A673 (cell line): ENCODE results near the gene AGBL4. TPM values are rescaled to one million over a fixed set of nuclear protein-coding genes. Genes with fewer than 3 reads are reported as not detected.

Source experiments
- BruUV-seq: library from RNA; stranded (reverse); fragments of 400-500 nt; replicated peaks from 2 replicates; lab custom pipeline; 2021; lab: Mats Ljungman, UMichigan
- CTCF ChIA-PET: fragments of 300-600 bp; sonication (Branson Sonifier 250); formaldehyde crosslinking; loops from one replicate; lab custom pipeline; 2022; ENCODE audit warnings: antibody characterized with exemption; lab: Charles Lee
- POLR2A ChIA-PET: fragments of 300-600 bp; sonication (Branson Sonifier 250); formaldehyde crosslinking; loops from one replicate; lab custom pipeline; 2022; ENCODE audit warnings: antibody characterized with exemption; ENCODE audit not compliant: low non-redundant PET; lab: Charles Lee
- DNase-seq: peaks from one replicate; pipeline ENCODE4 v3.0.0-alpha.2; 2015; ENCODE audit warnings: low spot score
- H3K27ac ChIP-seq: fragments of 200-600 bp; sonication (generic); 2 replicates; pipeline ENCODE4 v1.5.1; 2016; ENCODE audit warnings: mixed run types, low read depth, mild to moderate bottlenecking, mixed read lengths, antibody characterized with exemption, low read length; ENCODE audit not compliant: poor library complexity, severe bottlenecking
- H3K27me3 ChIP-seq: fragments of 200-600 bp; sonication (generic); replicated peaks from 2 replicates; pipeline ENCODE4 v1.6.1; 2017; ENCODE audit warnings: mixed run types, low read depth, mild to moderate bottlenecking, mixed read lengths, antibody characterized with exemption, low read length; ENCODE audit not compliant: insufficient read depth, poor library complexity
- H3K36me3 ChIP-seq: fragments of 200-600 bp; sonication (generic); 2 replicates; pipeline ENCODE4 v1.6.1; 2016; ENCODE audit warnings: mixed run types, mild to moderate bottlenecking, mixed read lengths, antibody characterized with exemption, low read length; ENCODE audit not compliant: insufficient read depth, poor library complexity, severe bottlenecking
- H3K4me1 ChIP-seq: fragments of 200-600 bp; sonication (generic); 2 replicates; pipeline ENCODE4 v1.6.1; 2017; ENCODE audit warnings: mixed run types, mild to moderate bottlenecking, mixed read lengths, antibody characterized with exemption, low read length; ENCODE audit not compliant: insufficient read depth, poor library complexity, severe bottlenecking
- H3K4me3 ChIP-seq: fragments of 200-600 bp; sonication (generic); 2 replicates; pipeline ENCODE4 v1.5.1; 2016; ENCODE audit warnings: low read depth, mixed run types, mild to moderate bottlenecking, mixed read lengths, low read length; ENCODE audit not compliant: poor library complexity, severe bottlenecking
- H3K9me3 ChIP-seq: fragments of 200-600 bp; sonication (generic); 2 replicates; pipeline ENCODE4 v1.6.1; 2016; ENCODE audit warnings: mixed run types, low read depth, mild to moderate bottlenecking, mixed read lengths, antibody characterized with exemption, low read length; ENCODE audit not compliant: poor library complexity, severe bottlenecking
- CTCF ChIP-seq: fragments of 300-800, 200-600 bp; sonication (generic); conservative IDR thresholded peaks from 2 replicates; pipeline ENCODE4 v1.5.1; 2017; ENCODE audit warnings: low read depth, mild to moderate bottlenecking, antibody characterized with exemption, low read length, moderate library complexity, mixed read lengths
- EZH2 ChIP-seq: fragments of 200-600 bp; sonication (generic); IDR thresholded peaks from 2 replicates; pipeline ENCODE4 v1.6.1; 2017; ENCODE audit warnings: borderline replicate concordance, low read depth, mild to moderate bottlenecking, mixed read lengths, antibody characterized with exemption, low read length; ENCODE audit not compliant: poor library complexity, severe bottlenecking
- intact Hi-C: fragments of 100-400 bp; cut with micrococcal nuclease; formaldehyde crosslinking; loops from one replicate; pipeline ENCODE4 v1.10.0; 2022; ENCODE audit not compliant: unreplicated experiment
- total RNA-seq: library from RNA; stranded (reverse); gene quantifications from 2 replicates; pipeline ENCODE4 v1.2.3, GENCODE V29; 2021

The AGBL4 gene
- total RNA-seq, 1 experiment from 2014 or later: 0.32 TPM

GRCh38 chr1:48789903-48790302 is 1233.9 kb downstream of the AGBL4 start:
- TF ChIP-seq EZH2 (no peak), CTCF (no peak)
- no TSS peak for BruUV-seq
- intact Hi-C loops: no loop called here
- Histone ChIP-seq H3K27ac (no peak overlapping the region), H3K27me3 (no peaks in the 10 kb centered on the region), H3K4me1 (no peaks in the 10 kb centered on the region), H3K9me3 (no peaks in the 10 kb centered on the region), H3K4me3 (no peak overlapping the region), H3K36me3 (no peaks in the 10 kb centered on the region)
- POLR2A ChIA-PET: no interaction called here
- no peak for DNase-seq
- CTCF ChIA-PET: no interaction called here

GRCh38 chr1:48785869-48786268 is 1237.9 kb downstream of the AGBL4 start:
- Histone ChIP-seq H3K9me3 (no peaks in the 10 kb centered on the region), H3K36me3 (no peaks in the 10 kb centered on the region), H3K27me3 (no peaks in the 10 kb centered on the region), H3K4me3 (no peak overlapping the region), H3K4me1 (no peaks in the 10 kb centered on the region), H3K27ac (no peak overlapping the region)
- DNase-seq: no peak
- CTCF ChIA-PET: no interaction called here
- no peak for TF ChIP-seq CTCF
- TF ChIP-seq EZH2: no peak
- intact Hi-C loops: no loop called here
- BruUV-seq: no TSS peak
- POLR2A ChIA-PET: no interaction called here

DNA sequence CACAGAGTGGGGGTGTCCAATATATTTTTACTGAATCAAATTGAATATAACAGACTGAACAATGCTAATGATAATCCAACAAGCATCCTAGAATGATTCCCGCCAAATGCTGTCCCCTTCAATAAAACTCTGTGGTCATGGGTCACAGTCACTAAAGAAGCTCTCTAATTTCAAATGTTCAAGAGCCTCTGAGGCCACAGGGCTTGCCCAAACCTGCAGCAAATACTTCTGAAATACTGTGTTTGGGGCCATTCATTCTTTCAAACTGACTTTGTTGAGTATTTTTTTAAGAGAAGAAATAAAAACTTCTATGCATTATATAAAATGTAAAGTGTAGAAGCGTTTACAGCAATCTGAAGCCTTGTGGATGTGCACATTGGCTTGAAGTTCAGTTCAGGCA is 1239.5 kb downstream of the AGBL4 start:
- intact Hi-C loops: no loop called here

More for the DNA sequence above, 1239.5 kb downstream of the AGBL4 start:
- H3K27ac ChIP-seq: no peak overlapping the region
- no peaks in the 10 kb centered on the region for H3K27me3 ChIP-seq
- no peak for DNase-seq
- no TSS peak for BruUV-seq
- no peak overlapping the region for H3K4me3 ChIP-seq
- H3K36me3 ChIP-seq: no peaks in the 10 kb centered on the region
- TF ChIP-seq EZH2: no peak
- TF ChIP-seq CTCF: no peak
- CTCF ChIA-PET: no interaction called here
- no peaks in the 10 kb centered on the region for H3K9me3 ChIP-seq
- POLR2A ChIA-PET: no interaction called here
- no peaks in the 10 kb centered on the region for H3K4me1 ChIP-seq
